ENCODE results near the gene DSG4.
A peak's percentile ranks its signal among the peaks of the same experiment; 100 is the strongest.

The DSG4 gene

DNA sequence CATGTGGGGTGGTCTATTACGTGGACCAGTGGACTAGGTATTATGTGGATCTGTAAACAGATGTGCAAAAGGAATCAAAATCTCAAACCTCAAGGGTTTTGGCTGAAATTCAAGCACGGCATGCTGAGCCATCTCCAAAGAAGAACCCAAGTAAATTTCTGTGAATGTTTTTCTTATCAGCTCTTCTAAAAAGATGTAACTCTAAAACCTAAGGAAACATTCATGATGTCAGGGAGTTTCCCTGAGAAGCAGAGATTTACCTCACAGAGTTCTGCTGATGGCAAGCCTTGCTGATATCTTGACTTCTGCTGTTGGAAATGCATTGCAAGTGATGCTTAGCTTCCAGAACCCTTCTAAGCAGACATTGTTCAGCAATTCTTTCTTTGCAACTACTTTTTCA, 21.6 kb downstream of the DSG4 start:
- ChIA-PET CTCF (interaction anchor here (0.6 to 1.4 kb wide), 2 partner anchors 12 to 201 kb away, joined by 3 read pairs; no protein-coding TSS in a partner anchor), POLR2A (no interaction called here)

DNA sequence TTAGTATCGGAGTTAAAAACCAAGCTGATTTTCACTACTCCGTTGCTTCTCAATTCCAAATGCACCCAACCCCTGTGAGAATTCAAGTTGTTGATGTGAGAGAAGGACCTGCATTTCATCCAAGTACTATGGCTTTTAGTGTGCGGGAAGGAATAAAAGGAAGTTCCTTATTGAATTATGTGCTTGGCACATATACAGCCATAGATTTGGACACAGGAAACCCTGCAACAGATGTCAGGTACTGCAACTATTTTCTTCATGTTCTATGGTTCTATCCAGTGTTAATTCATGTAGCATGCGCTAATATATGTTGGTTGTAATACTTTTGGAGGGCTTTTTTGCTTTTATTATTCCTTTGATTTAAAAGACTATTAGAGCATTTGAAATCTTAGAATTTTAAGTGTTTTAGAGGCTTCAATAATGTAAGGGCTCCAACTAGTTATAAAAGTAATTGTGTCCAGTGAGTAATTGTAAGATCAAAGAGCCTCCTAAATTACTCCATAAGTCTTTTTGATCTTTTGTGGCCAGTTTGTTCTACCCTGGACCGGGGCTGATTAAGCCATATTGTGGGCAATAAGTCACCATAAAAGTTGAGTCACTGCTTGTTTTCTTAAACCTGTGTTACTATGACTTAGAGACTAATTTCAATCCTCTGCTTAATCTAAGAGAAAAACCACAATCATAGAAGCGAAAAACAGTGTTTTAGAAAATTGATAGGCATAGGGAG, 22.9 kb downstream of the DSG4 start:
- no peaks in the 10 kb centered on the region for H3K9me3 ChIP-seq (ENCODE audit: control insufficient read depth, insufficient read depth, low read depth, low read length)
- TF ChIP-seq TCF7L2 (IDR thresholded peaks at IDR 0.05; ENCODE audit: borderline replicate concordance, low read depth, low read length): peak; percentile 93
- TF ChIP-seq OSR2 (tag by site-specific recombination; IDR thresholded peaks at IDR 0.05): peak; percentile 14; the same call in 1 of the 2 replicates
- TF ChIP-seq ZBTB48 (tag by site-specific recombination; IDR thresholded peaks at IDR 0.05): no peak
- TF ChIP-seq PRDM6 (tag by site-specific recombination; IDR thresholded peaks at IDR 0.05): peak; percentile 56
- TF ChIP-seq FEZF1 (tag by site-specific recombination; IDR thresholded peaks at IDR 0.05): peak; percentile 49; the same call in 1 of the 2 replicates
- CTCF ChIA-PET: interaction anchor here (0.7 to 1.4 kb wide), 2 partner anchors 11 to 633 kb away, joined by 3 to 4 read pairs; no protein-coding TSS in a partner anchor
- no peaks in the 10 kb centered on the region for H3K4me1 ChIP-seq (ENCODE audit: control insufficient read depth, insufficient read depth, low read length)
- H3K4me3 ChIP-seq (ENCODE audit: low read depth, low read length): no peak overlapping the region
- no peaks in the 10 kb centered on the region for H3K36me3 ChIP-seq (ENCODE audit: control insufficient read depth in 2 of 2, insufficient read depth in 1 of 2, low read length in 2 of 2)
- POLR2A ChIA-PET: interaction anchor here (0.6 kb wide), 1 partner anchor 104 kb away, joined by 4 read pairs; no protein-coding TSS in a partner anchor
- no peak overlapping the region for H3K27ac ChIP-seq (ENCODE audit: extremely low read depth, low read depth, low read length)

More for the DNA sequence above, 21.6 kb downstream of the DSG4 start:
- Histone ChIP-seq H3K4me1 (ENCODE audit: control insufficient read depth, insufficient read depth, low read length) (no peaks in the 10 kb centered on the region), H3K4me3 (ENCODE audit: low read depth, low read length) (no peak overlapping the region), H3K27ac (ENCODE audit: extremely low read depth, low read depth, low read length) (no peak overlapping the region), H3K9me3 (ENCODE audit: control insufficient read depth, insufficient read depth, low read depth, low read length) (no peaks in the 10 kb centered on the region), H3K36me3 (ENCODE audit: control insufficient read depth in 2 of 2, insufficient read depth in 1 of 2, low read length in 2 of 2) (no peaks in the 10 kb centered on the region)
- TF ChIP-seq ZNF561 (tag by site-specific recombination; IDR thresholded peaks at IDR 0.05; ENCODE audit: borderline replicate concordance) (no peak), KLF10 (tag by site-specific recombination; IDR thresholded peaks at IDR 0.05) (no peak), ZNF114 (tag by site-specific recombination; IDR thresholded peaks at IDR 0.05) (no peak), FEZF1 (tag by site-specific recombination; IDR thresholded peaks at IDR 0.05) (no peak), ZNF768 (tag by site-specific recombination; IDR thresholded peaks at IDR 0.05) (no peak), ZNF670 (tag by site-specific recombination; IDR thresholded peaks at IDR 0.05; ENCODE audit: low read depth) (no peak), ZNF404 (tag by site-specific recombination; IDR thresholded peaks at IDR 0.05) (no peak), ZNF394 (tag by site-specific recombination; IDR thresholded peaks at IDR 0.05; ENCODE audit: borderline replicate concordance) (no peak), ZNF311 (tag by site-specific recombination; IDR thresholded peaks at IDR 0.05; ENCODE audit: borderline replicate concordance) (no peak), ZNF350 (tag by site-specific recombination; IDR thresholded peaks at IDR 0.05) (no peak), TCF7L2 (IDR thresholded peaks at IDR 0.05; ENCODE audit: borderline replicate concordance, low read depth, low read length) (no peak), ZSCAN30 (tag by site-specific recombination; IDR thresholded peaks at IDR 0.05) (no peak), HOXA7 (CRISPR knock-in tag; IDR thresholded peaks at IDR 0.05; ENCODE audit: borderline replicate concordance) (no peak), ZNF792 (tag by site-specific recombination; IDR thresholded peaks at IDR 0.05) (no peak)
- TF ChIP-seq, protein P1, sequence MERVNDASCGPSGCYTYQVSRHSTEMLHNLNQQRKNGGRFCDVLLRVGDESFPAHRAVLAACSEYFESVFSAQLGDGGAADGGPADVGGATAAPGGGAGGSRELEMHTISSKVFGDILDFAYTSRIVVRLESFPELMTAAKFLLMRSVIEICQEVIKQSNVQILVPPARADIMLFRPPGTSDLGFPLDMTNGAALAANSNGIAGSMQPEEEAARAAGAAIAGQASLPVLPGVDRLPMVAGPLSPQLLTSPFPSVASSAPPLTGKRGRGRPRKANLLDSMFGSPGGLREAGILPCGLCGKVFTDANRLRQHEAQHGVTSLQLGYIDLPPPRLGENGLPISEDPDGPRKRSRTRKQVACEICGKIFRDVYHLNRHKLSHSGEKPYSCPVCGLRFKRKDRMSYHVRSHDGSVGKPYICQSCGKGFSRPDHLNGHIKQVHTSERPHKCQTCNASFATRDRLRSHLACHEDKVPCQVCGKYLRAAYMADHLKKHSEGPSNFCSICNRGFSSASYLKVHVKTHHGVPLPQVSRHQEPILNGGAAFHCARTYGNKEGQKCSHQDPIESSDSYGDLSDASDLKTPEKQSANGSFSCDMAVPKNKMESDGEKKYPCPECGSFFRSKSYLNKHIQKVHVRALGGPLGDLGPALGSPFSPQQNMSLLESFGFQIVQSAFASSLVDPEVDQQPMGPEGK (tag by site-specific recombination; IDR thresholded peaks at IDR 0.05): no peak
- TF ChIP-seq, protein P2, sequence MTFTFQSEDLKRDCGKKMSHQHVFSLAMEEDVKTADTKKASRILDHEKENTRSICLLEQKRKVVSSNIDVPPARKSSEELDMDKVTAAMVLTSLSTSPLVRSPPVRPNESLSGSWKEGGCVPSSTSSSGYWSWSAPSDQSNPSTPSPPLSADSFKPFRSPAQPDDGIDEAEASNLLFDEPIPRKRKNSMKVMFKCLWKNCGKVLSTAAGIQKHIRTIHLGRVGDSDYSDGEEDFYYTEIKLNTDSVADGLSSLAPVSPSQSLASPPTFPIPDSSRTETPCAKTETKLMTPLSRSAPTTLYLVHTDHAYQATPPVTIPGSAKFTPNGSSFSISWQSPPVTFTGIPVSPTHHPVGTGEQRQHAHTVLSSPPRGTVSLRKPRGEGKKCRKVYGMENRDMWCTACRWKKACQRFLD (tag by site-specific recombination; IDR thresholded peaks at IDR 0.05): no peak
- TF ChIP-seq, protein P3, sequence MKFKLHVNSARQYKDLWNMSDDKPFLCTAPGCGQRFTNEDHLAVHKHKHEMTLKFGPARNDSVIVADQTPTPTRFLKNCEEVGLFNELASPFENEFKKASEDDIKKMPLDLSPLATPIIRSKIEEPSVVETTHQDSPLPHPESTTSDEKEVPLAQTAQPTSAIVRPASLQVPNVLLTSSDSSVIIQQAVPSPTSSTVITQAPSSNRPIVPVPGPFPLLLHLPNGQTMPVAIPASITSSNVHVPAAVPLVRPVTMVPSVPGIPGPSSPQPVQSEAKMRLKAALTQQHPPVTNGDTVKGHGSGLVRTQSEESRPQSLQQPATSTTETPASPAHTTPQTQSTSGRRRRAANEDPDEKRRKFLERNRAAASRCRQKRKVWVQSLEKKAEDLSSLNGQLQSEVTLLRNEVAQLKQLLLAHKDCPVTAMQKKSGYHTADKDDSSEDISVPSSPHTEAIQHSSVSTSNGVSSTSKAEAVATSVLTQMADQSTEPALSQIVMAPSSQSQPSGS (tag by site-specific recombination; IDR thresholded peaks at IDR 0.05; ENCODE audit: low read depth): no peak
